HepG2 (cell line): ENCODE results near the gene PPP2R5D. TPM values are rescaled to one million over a fixed set of nuclear protein-coding genes. Genes with fewer than 3 reads are reported as not detected.

ENCODE experiments used
- AKNA ChIP-seq: sonication (generic); formaldehyde crosslinking; IDR thresholded peaks from 2 replicates; pipeline ENCODE4 v1.4.0; 2020; ENCODE audit warnings: missing genetic modification reagents, borderline replicate concordance
- BRD4 ChIP-seq: sonication (generic); formaldehyde crosslinking; IDR thresholded peaks from 2 replicates; pipeline ENCODE4 v1.4.0; 2020; ENCODE audit warnings: missing genetic modification reagents
- HMGXB4 ChIP-seq, 2 experiments: sonication (generic) in 1 of 2; formaldehyde crosslinking in 1 of 2; IDR thresholded peaks; 2 replicates each; pipeline versions ENCODE4 v1.4.0 to v1.6.1; 2018 to 2020; ENCODE audit warnings: missing genetic modification reagents in 2 of 2, borderline replicate concordance in 1 of 2, low read depth in 1 of 2, mild to moderate bottlenecking in 1 of 2, missing biosample characterization in 1 of 2
- MTERF4 ChIP-seq: sonication (generic); formaldehyde crosslinking; IDR thresholded peaks from 2 replicates; pipeline ENCODE4 v1.8.0; 2023; ENCODE audit warnings: mild to moderate bottlenecking, missing genetic modification reagents
- TIGD3 ChIP-seq: sonication (generic); formaldehyde crosslinking; IDR thresholded peaks from 2 replicates; pipeline ENCODE4 v1.5.1; 2020; ENCODE audit warnings: mild to moderate bottlenecking, missing genetic modification reagents, borderline replicate concordance
- ZBTB10 ChIP-seq: sonication (generic); formaldehyde crosslinking; IDR thresholded peaks from 2 replicates; pipeline ENCODE4 v1.4.0; 2020; ENCODE audit warnings: missing genetic modification reagents, borderline replicate concordance
- ZNF737 ChIP-seq: sonication (generic); formaldehyde crosslinking; IDR thresholded peaks from 2 replicates; pipeline ENCODE4 v1.5.0; 2020; ENCODE audit warnings: missing genetic modification reagents, mild to moderate bottlenecking, borderline replicate concordance
- ZNF839 ChIP-seq: sonication (generic); formaldehyde crosslinking; IDR thresholded peaks from 2 replicates; pipeline ENCODE4 v1.4.0; 2020; ENCODE audit warnings: missing genetic modification reagents, mild to moderate bottlenecking, borderline replicate concordance
- ZNF841 ChIP-seq: sonication (generic); formaldehyde crosslinking; IDR thresholded peaks from 2 replicates; pipeline ENCODE4 v1.8.1; 2023; ENCODE audit warnings: missing genetic modification reagents, borderline replicate concordance
- polyA plus RNA-seq, 8 experiments: library from polyadenylated mRNA; depleted of rRNA in 3 of 8; stranded (reverse) in 7 of 8; unstranded in 1 of 8; fragments of >200 nt; fragmentation: Illumina TruSeq in 4 of 8; extraction: Trizol in 4 of 8; gene quantifications; 2 replicates each; pipeline versions ENCODE4 v1.2.1 to v1.2.3, GENCODE V29; 2011 to 2016; ENCODE audit warnings: low read depth in 4 of 8, missing spikeins in 1 of 8, mixed read lengths in 1 of 8; ENCODE audit not compliant: insufficient read depth in 1 of 8
- total RNA-seq, 5 experiments: library from RNA; depleted of rRNA; stranded (reverse); fragments of >200 nt; fragmentation: Illumina TruSeq; extraction: Trizol; gene quantifications; 2 replicates each; pipeline ENCODE4 v1.2.3, GENCODE V29; 2016; ENCODE audit warnings: low read depth in 1 of 5

Gene PPP2R5D
- total and polyA plus RNA-seq, 2 of the 13 experiments (the other 11 are each of a cell fraction or from before 2014, with no cell fraction given), result 53.7 to 60.4 TPM

GRCh38 chr6:42978839-42979522 lies 5.4 kb upstream of the PPP2R5D start, which contains the start of gene PEX6 (continued):
- TF ChIP-seq AKNA (CRISPR knock-in tag), result no peak
- TF ChIP-seq HMGXB4 (CRISPR knock-in tag; IDR thresholded peaks at IDR 0.05; ENCODE audit: borderline replicate concordance in 1 of 2, low read depth in 1 of 2), result peak; percentile 81 to 86
- peak; percentile 95 for TF ChIP-seq MTERF4 (CRISPR knock-in tag)
- no peak for TF ChIP-seq TIGD3 (CRISPR knock-in tag)
- peak; percentile 55; the same call in 1 of the 2 replicates for TF ChIP-seq ZNF737 (CRISPR knock-in tag)
- 0 out of 2 replicates have a peak, but pooled peaks have one; percentile 82 for TF ChIP-seq ZNF839 (CRISPR knock-in tag)
- TF ChIP-seq ZNF841, result 0 out of 2 replicates have a peak, but pooled peaks have one; percentile 0
- TF ChIP-seq BRD4 (CRISPR knock-in tag), result no peak
- TF ChIP-seq ZBTB10 (CRISPR knock-in tag), result no peak
